ENCODE results near the gene SPTLC3. TPM values are rescaled to one million over a fixed set of nuclear protein-coding genes. Genes with fewer than 3 reads are reported as not detected.

The SPTLC3 gene
- total RNA-seq, 1 donor, result under 0.01 TPM

- H3K4me3 ChIP-seq (ENCODE audit: low read depth, low read length), result no peak overlapping the region
- TF ChIP-seq CTCF (IDR thresholded peaks at IDR 0.05; ENCODE audit: insufficient read depth, low read depth, low read length), result no peak
- no peak for DNase-seq (ENCODE audit: low read depth)
Observed at GRCh38 chr20:12999201-12999600, 9.6 kb upstream of the SPTLC3 start.

- H3K4me3 ChIP-seq (ENCODE audit: low read depth, low read length), result no peak overlapping the region
Observed at GRCh38 chr20:13002251-13002650, 6.5 kb upstream of the SPTLC3 start.

GRCh38 chr20:13006825-13007224, 1.9 kb upstream of the SPTLC3 start:
- no peak overlapping the region for H3K4me3 ChIP-seq (ENCODE audit: low read depth, low read length)
- peak; percentile 76 for DNase-seq (ENCODE audit: low read depth)
- TF ChIP-seq CTCF (IDR thresholded peaks at IDR 0.05; ENCODE audit: insufficient read depth, low read depth, low read length), result no peak

More at GRCh38 chr20:13002251-13002650, 6.5 kb upstream of the SPTLC3 start:
- no peak for DNase-seq (ENCODE audit: low read depth)
- no peak for TF ChIP-seq CTCF (IDR thresholded peaks at IDR 0.05; ENCODE audit: insufficient read depth, low read depth, low read length)

GRCh38 chr20:13007596-13007995, 1.2 kb upstream of the SPTLC3 start:
- H3K4me3 ChIP-seq (ENCODE audit: low read depth, low read length), result no peak overlapping the region
- no peak for TF ChIP-seq CTCF (IDR thresholded peaks at IDR 0.05; ENCODE audit: insufficient read depth, low read depth, low read length)
- no peak for DNase-seq (ENCODE audit: low read depth)

- no peak for TF ChIP-seq CTCF (IDR thresholded peaks at IDR 0.05; ENCODE audit: insufficient read depth, low read depth, low read length)
- H3K4me3 ChIP-seq (ENCODE audit: low read depth, low read length), result peak overlapping the region; percentile 69
- DNase-seq (ENCODE audit: low read depth), result peak; percentile 94
Observed at GRCh38 chr20:13009682-13010406, 1.1 kb downstream of the SPTLC3 start.

GRCh38 chr20:13012886-13013285, 4.1 kb downstream of the SPTLC3 start:
- no peak for DNase-seq (ENCODE audit: low read depth)
- no peak overlapping the region for H3K4me3 ChIP-seq (ENCODE audit: low read depth, low read length)
- no peak for TF ChIP-seq CTCF (IDR thresholded peaks at IDR 0.05; ENCODE audit: insufficient read depth, low read depth, low read length)

GRCh38 chr20:13013411-13013810, 4.6 kb downstream of the SPTLC3 start:
- TF ChIP-seq CTCF (IDR thresholded peaks at IDR 0.05; ENCODE audit: insufficient read depth, low read depth, low read length), result no peak
- no peak for DNase-seq (ENCODE audit: low read depth)
- no peak overlapping the region for H3K4me3 ChIP-seq (ENCODE audit: low read depth, low read length)

Data from fibroblast of villous mesenchyme (primary cell).